H9 (cell line): Measurements from ENCODE around the gene CNNM4. TPM values are rescaled to one million over a fixed set of nuclear protein-coding genes. Genes with fewer than 3 reads are reported as not detected.

Source experiments
- DNase-seq: peaks from one replicate; pipeline ENCODE4 v3.0.0-alpha.2; 2017
- H2AFZ ChIP-seq: one replicate; pipeline ENCODE4 v1.6.1; 2013; ENCODE audit warnings: mild to moderate bottlenecking, low read length, control low read depth, moderate library complexity
- H2AK5ac ChIP-seq: 2 replicates; pipeline ENCODE4 v1.6.1; 2013; ENCODE audit warnings: low read length, control low read depth, mixed read lengths; ENCODE audit not compliant: insufficient read length
- H2BK120ac ChIP-seq: one replicate; pipeline ENCODE4 v1.6.1; 2013; ENCODE audit warnings: low read depth, mild to moderate bottlenecking, low read length, control low read depth, inconsistent platforms; ENCODE audit not compliant: poor library complexity, severe bottlenecking
- H2BK12ac ChIP-seq: 2 replicates; pipeline ENCODE4 v1.6.1; 2013; ENCODE audit warnings: low read length, control low read depth, mixed read lengths, low read depth; ENCODE audit not compliant: insufficient read length
- H2BK15ac ChIP-seq: 2 replicates; pipeline ENCODE4 v1.6.1; 2013; ENCODE audit warnings: low read depth, low read length, control low read depth
- H2BK20ac ChIP-seq: one replicate; pipeline ENCODE4 v1.6.1; 2013; ENCODE audit warnings: low read depth, mild to moderate bottlenecking, low read length, control low read depth, inconsistent platforms; ENCODE audit not compliant: poor library complexity, severe bottlenecking
- H2BK5ac ChIP-seq: 2 replicates; pipeline ENCODE4 v1.6.1; 2013; ENCODE audit warnings: low read length, control low read depth, mixed read lengths; ENCODE audit not compliant: insufficient read length
- H3K14ac ChIP-seq: 2 replicates; pipeline ENCODE4 v1.6.1; 2013; ENCODE audit warnings: low read length, control low read depth; ENCODE audit not compliant: insufficient read depth
- H3K18ac ChIP-seq: 2 replicates; pipeline ENCODE4 v1.6.1; 2013; ENCODE audit warnings: low read depth, mild to moderate bottlenecking, mixed read lengths, low read length, control low read depth; ENCODE audit not compliant: insufficient read length
- H3K23ac ChIP-seq: 2 replicates; pipeline ENCODE4 v1.6.1; 2013; ENCODE audit warnings: low read length, control low read depth, mixed read lengths, low read depth; ENCODE audit not compliant: insufficient read length
- H3K23me2 ChIP-seq: 2 replicates; pipeline ENCODE4 v1.6.1; 2013; ENCODE audit warnings: low read depth, mild to moderate bottlenecking, mixed read lengths, low read length, control low read depth; ENCODE audit not compliant: insufficient read length, poor library complexity, severe bottlenecking
- H3K27ac ChIP-seq: 2 replicates; pipeline ENCODE4 v1.5.1; 2013; ENCODE audit warnings: low read length, control low read depth, mixed read lengths, low read depth; ENCODE audit not compliant: insufficient read length
- H3K27me3 ChIP-seq: 2 replicates; pipeline ENCODE4 v1.6.1; 2013; ENCODE audit warnings: low read length, control low read depth, inconsistent platforms; ENCODE audit not compliant: insufficient read depth
- H3K4ac ChIP-seq: 2 replicates; pipeline ENCODE4 v1.6.1; 2013; ENCODE audit warnings: low read depth, mild to moderate bottlenecking, control low read depth, inconsistent platforms, low read length, moderate library complexity
- H3K4me1 ChIP-seq: 2 replicates; pipeline ENCODE4 v1.6.1; 2013; ENCODE audit warnings: low read length, control low read depth, inconsistent platforms; ENCODE audit not compliant: insufficient read depth
- H3K4me2 ChIP-seq: 2 replicates; pipeline ENCODE4 v1.6.1; 2013; ENCODE audit warnings: low read length, control low read depth, mixed read lengths; ENCODE audit not compliant: insufficient read length, insufficient read depth
- H3K56ac ChIP-seq: 2 replicates; pipeline ENCODE4 v1.6.1; 2013; ENCODE audit warnings: low read depth, mild to moderate bottlenecking, mixed read lengths, low read length, control low read depth; ENCODE audit not compliant: insufficient read length
- H3K79me1 ChIP-seq: 2 replicates; pipeline ENCODE4 v1.6.1; 2013; ENCODE audit warnings: low read depth, mild to moderate bottlenecking, moderate library complexity, low read length, control low read depth, inconsistent platforms; ENCODE audit not compliant: insufficient read depth, poor library complexity, severe bottlenecking
- H3K79me2 ChIP-seq: 2 replicates; pipeline ENCODE4 v1.6.1; 2013; ENCODE audit warnings: low read length, control low read depth, inconsistent platforms; ENCODE audit not compliant: insufficient read depth
- H3K9ac ChIP-seq: 2 replicates; pipeline ENCODE4 v1.6.1; 2013; ENCODE audit warnings: low read length, control low read depth, mixed read lengths; ENCODE audit not compliant: insufficient read length; ENCODE audit errors: extremely low read depth
- H3K9me3 ChIP-seq: one replicate; pipeline ENCODE4 v1.6.1; 2013; ENCODE audit warnings: low read depth, low read length, inconsistent platforms; ENCODE audit not compliant: control insufficient read depth
- H3T11ph ChIP-seq: one replicate; pipeline ENCODE4 v1.6.1; 2013; ENCODE audit warnings: mild to moderate bottlenecking, low read length, control low read depth, inconsistent platforms
- H4K20me1 ChIP-seq: one replicate; pipeline ENCODE4 v1.6.1; 2013; ENCODE audit not compliant: control insufficient read depth, insufficient read length, insufficient read depth
- H4K5ac ChIP-seq: 2 replicates; pipeline ENCODE4 v1.6.1; 2013; ENCODE audit warnings: low read depth, mild to moderate bottlenecking, mixed read lengths, low read length, control low read depth; ENCODE audit not compliant: insufficient read length
- H4K8ac ChIP-seq: replicated peaks from 2 replicates; pipeline ENCODE4 v1.6.1; 2013; ENCODE audit warnings: low read length, control low read depth, mixed read lengths, low read depth; ENCODE audit not compliant: insufficient read length
- H4K91ac ChIP-seq: 2 replicates; pipeline ENCODE4 v1.6.1; 2013; ENCODE audit warnings: low read depth, mild to moderate bottlenecking, moderate library complexity, mixed read lengths, low read length, control low read depth; ENCODE audit not compliant: insufficient read length
- H3K27ac Mint-ChIP-seq, 3 experiments: 2 replicates in 2 of 3; 3 replicates in 1 of 3; pipeline ENCODE4 v1.8.0; 2020 to 2021; ENCODE audit warnings: mixed read lengths in 3 of 3, mild to moderate bottlenecking in 1 of 3, moderate library complexity in 1 of 3
- H3K27me3 Mint-ChIP-seq: 2 replicates; pipeline ENCODE4 v1.8.0; 2021; ENCODE audit warnings: low read depth, mild to moderate bottlenecking, moderate library complexity, mixed read lengths
- H3K36me3 Mint-ChIP-seq, 3 experiments: 2 replicates in 2 of 3; 3 replicates in 1 of 3; pipeline ENCODE4 v1.8.0; 2020 to 2021; ENCODE audit warnings: low read depth in 3 of 3, mixed read lengths in 3 of 3; ENCODE audit not compliant: insufficient read depth in 1 of 3
- H3K4me1 Mint-ChIP-seq, 2 experiments: 2 replicates each; pipeline ENCODE4 v1.8.0; 2020; ENCODE audit warnings: mixed read lengths in 2 of 2
- H3K4me3 Mint-ChIP-seq, 2 experiments: 2 replicates in 1 of 2; 3 replicates in 1 of 2; pipeline ENCODE4 v1.8.0; 2020 to 2021; ENCODE audit warnings: mild to moderate bottlenecking in 2 of 2, mixed read lengths in 2 of 2, moderate library complexity in 1 of 2
- H3K9me3 Mint-ChIP-seq, 2 experiments: 2 replicates in 1 of 2; 3 replicates in 1 of 2; pipeline ENCODE4 v1.8.0; 2020; ENCODE audit warnings: mild to moderate bottlenecking in 2 of 2, mixed read lengths in 2 of 2, moderate library complexity in 1 of 2
- WGBS: extraction: QIAGEN DNeasy Blood & Tissue Kit; methylation state at CpG from one replicate; pipeline ENCODE4 v1.1.7; 2013; ENCODE audit warnings: missing lambda C conversion rate, low lambda C conversion rate, mixed read lengths; ENCODE audit not compliant: insufficient read length; ENCODE audit errors: extremely low coverage; 5-methylcytosine and 5-hydroxymethylcytosine counted together
- total RNA-seq: library from RNA; stranded (reverse); gene quantifications from 2 replicates; pipeline ENCODE4 v1.2.1, GENCODE V29; 2021
- TF ChIP-seq, protein P1 (sequence below): fragments of 200-600 bp; sonication (generic); conservative IDR thresholded peaks from 3 replicates; pipeline ENCODE4 v1.8.0; 2021; ENCODE audit warnings: antibody characterized with exemption, mild to moderate bottlenecking

Gene CNNM4
- total RNA-seq, 1 experiment from 2014 or later, result 8.5 TPM

DNA sequence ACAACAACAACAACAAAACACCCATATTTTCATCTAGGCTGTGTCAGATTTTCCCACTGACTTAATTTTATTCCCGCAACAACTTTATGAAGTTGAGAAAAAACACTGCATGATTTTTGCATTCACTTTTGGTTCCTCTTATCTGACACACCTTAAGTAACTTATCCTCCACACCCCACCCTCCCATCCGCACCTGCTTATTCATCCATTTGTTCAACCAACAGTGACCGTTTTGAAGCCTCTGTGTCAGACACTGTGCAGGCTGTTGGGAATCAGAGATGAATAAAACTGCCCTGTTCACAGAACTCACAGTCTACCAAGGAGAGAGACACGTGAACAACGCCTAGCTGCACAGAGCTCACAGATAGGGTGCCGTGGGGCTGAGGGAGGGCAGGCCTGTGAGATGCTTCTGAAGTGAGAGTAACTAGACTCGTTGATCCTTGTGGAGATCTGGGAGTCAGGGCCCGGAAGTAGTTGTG lies 7.4 kb downstream of the CNNM4 start:
- no peak overlapping the region for H3K9ac ChIP-seq
- H3K9me3 ChIP-seq, result no peaks in the 10 kb centered on the region
- no peak overlapping the region for H3K4me3 Mint-ChIP-seq
- no peak for DNase-seq
- no peaks in the 10 kb centered on the region for H3K79me2 ChIP-seq
- no peak overlapping the region for H2BK15ac ChIP-seq
- no peaks in the 10 kb centered on the region; a peak in 1 of 5 replicates for H3K9me3 Mint-ChIP-seq
- H4K5ac ChIP-seq, result no peak overlapping the region
- H3T11ph ChIP-seq, result no peak overlapping the region
- peak overlapping the region in 2 of 3 experiments; percentile 9 to 24; a peak in 2 of 7 replicates for H3K27ac Mint-ChIP-seq
- peaks cover 18 to 32% of the 10 kb centered on the region in 2 experiments for H3K4me1 Mint-ChIP-seq
- H3K27me3 ChIP-seq, result no peaks in the 10 kb centered on the region
- TF ChIP-seq, protein P1, sequence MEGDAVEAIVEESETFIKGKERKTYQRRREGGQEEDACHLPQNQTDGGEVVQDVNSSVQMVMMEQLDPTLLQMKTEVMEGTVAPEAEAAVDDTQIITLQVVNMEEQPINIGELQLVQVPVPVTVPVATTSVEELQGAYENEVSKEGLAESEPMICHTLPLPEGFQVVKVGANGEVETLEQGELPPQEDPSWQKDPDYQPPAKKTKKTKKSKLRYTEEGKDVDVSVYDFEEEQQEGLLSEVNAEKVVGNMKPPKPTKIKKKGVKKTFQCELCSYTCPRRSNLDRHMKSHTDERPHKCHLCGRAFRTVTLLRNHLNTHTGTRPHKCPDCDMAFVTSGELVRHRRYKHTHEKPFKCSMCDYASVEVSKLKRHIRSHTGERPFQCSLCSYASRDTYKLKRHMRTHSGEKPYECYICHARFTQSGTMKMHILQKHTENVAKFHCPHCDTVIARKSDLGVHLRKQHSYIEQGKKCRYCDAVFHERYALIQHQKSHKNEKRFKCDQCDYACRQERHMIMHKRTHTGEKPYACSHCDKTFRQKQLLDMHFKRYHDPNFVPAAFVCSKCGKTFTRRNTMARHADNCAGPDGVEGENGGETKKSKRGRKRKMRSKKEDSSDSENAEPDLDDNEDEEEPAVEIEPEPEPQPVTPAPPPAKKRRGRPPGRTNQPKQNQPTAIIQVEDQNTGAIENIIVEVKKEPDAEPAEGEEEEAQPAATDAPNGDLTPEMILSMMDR, result no peak
- no peaks in the 10 kb centered on the region for H3K79me1 ChIP-seq
- H2BK20ac ChIP-seq, result no peak overlapping the region
- H2BK5ac ChIP-seq, result no peak overlapping the region
- H3K14ac ChIP-seq, result no peak overlapping the region
- no peak overlapping the region for H2BK12ac ChIP-seq
- no peak overlapping the region for H3K27ac ChIP-seq
- no peak overlapping the region for H2BK120ac ChIP-seq
- no peak overlapping the region for H2AK5ac ChIP-seq
- H3K56ac ChIP-seq, result no peak overlapping the region
- no peaks in the 10 kb centered on the region for H3K27me3 Mint-ChIP-seq
- no peak overlapping the region for H3K4ac ChIP-seq
- no peak overlapping the region for H4K91ac ChIP-seq
- H3K23ac ChIP-seq, result no peak overlapping the region
- no peaks in the 10 kb centered on the region for H4K20me1 ChIP-seq
- H3K4me2 ChIP-seq, result no peak overlapping the region
- H3K18ac ChIP-seq, result no peak overlapping the region
- peaks cover 3% of the 10 kb centered on the region; the same call in 1 of the 2 replicates for H3K4me1 ChIP-seq
- H3K36me3 Mint-ChIP-seq, result peaks cover 0 to 6% (median 0%) of the 10 kb centered on the region in 3 experiments; a peak in 3 of 7 replicates
- peaks cover 5% of the 10 kb centered on the region for H3K23me2 ChIP-seq
- WGBS, result no CpG with 5 or more reads among the region's 8 CpGs
- H4K8ac ChIP-seq, result no peak overlapping the region
- no peak overlapping the region for H2AFZ ChIP-seq
